ENCODE results near the gene ACTR10. TPM values are rescaled to one million over a fixed set of nuclear protein-coding genes. Genes with fewer than 3 reads are reported as not detected.
A peak's percentile ranks its signal among the peaks of the same experiment; 100 is the strongest.

Gene ACTR10
- total and polyA plus RNA-seq, 2 of the 8 experiments (the other 6 are each of a cell fraction or from before 2014, with no cell fraction given), result 15.4 to 34.6 TPM

GRCh38 chr14:58199726-58200479 lies at the start of gene ACTR10 (continued):
- TF ChIP-seq HDAC2 (IDR thresholded peaks at IDR 0.05; ENCODE audit: borderline replicate concordance in 1 of 2, low read depth in 2 of 2, low read length in 2 of 2), result 0 out of 4 replicates have a peak, but pooled peaks of 1 of the 2 experiments have one; percentile 69
- no peak for TF ChIP-seq SAP30 (IDR thresholded peaks at IDR 0.05; ENCODE audit: insufficient read depth, insufficient replicate concordance, low read length)
- no peak for TF ChIP-seq CBX5 (IDR thresholded peaks at IDR 0.05; ENCODE audit: low read depth, low read length)
- peak; percentile 27 for TF ChIP-seq KDM4A (IDR thresholded peaks at IDR 0.05; ENCODE audit: low read depth, low read length, severe bottlenecking)
- no peak for TF ChIP-seq CHD1 (IDR thresholded peaks at IDR 0.05; ENCODE audit: low read depth, low read length)
- TF ChIP-seq CREB1 (IDR thresholded peaks at IDR 0.05), result peak; percentile 35; the same call in 1 of the 2 replicates
- TF ChIP-seq TBP (IDR thresholded peaks at IDR 0.05; ENCODE audit: low read depth, low read length), result peak; percentile 67; the same call in 1 of the 2 replicates
- TF ChIP-seq SIRT6 (IDR thresholded peaks at IDR 0.05; ENCODE audit: low read length), result no peak
- TF ChIP-seq CBX8 (IDR thresholded peaks at IDR 0.05; ENCODE audit: borderline replicate concordance, low read depth, low read length), result no peak
- peak; percentile 88 for TF ChIP-seq TAF1 (IDR thresholded peaks at IDR 0.05; ENCODE audit: low read depth, low read length)
- TF ChIP-seq MAX (IDR thresholded peaks at IDR 0.05), result peak; percentile 2; the same call in 1 of the 2 replicates
- no peak for TF ChIP-seq BCL11A (IDR thresholded peaks at IDR 0.05; ENCODE audit: low read depth in 2 of 2, low read length in 2 of 2)
- peak; percentile 42 to 71 for TF ChIP-seq POLR2A (IDR thresholded peaks at IDR 0.05; ENCODE audit: control extremely low read depth in 1 of 2, low read depth in 2 of 2, low read length in 2 of 2)
- TF ChIP-seq CEBPB (IDR thresholded peaks at IDR 0.05; ENCODE audit: low read depth, low read length), result no peak
- TF ChIP-seq HDAC6 (IDR thresholded peaks at IDR 0.05; ENCODE audit: low read depth, low read length), result no peak
- 0 out of 2 replicates have a peak, but pooled peaks have one; percentile 4 for TF ChIP-seq TCF12 (IDR thresholded peaks at IDR 0.05; ENCODE audit: low read depth, low read length)
- no peak for TF ChIP-seq E2F6 (IDR thresholded peaks at IDR 0.05)
- peak; percentile 86 for TF ChIP-seq PHF8 (conservative IDR thresholded peaks at IDR 0.05; ENCODE audit: low read depth, low read length)
- no peak for TF ChIP-seq RNF2 (IDR thresholded peaks at IDR 0.05; ENCODE audit: borderline replicate concordance, low read depth, low read length, missing control alignments, poor library complexity, severe bottlenecking)
- TF ChIP-seq YY1 (IDR thresholded peaks at IDR 0.05; ENCODE audit: low read depth, low read length), result peak; percentile 16; the same call in 1 of the 2 replicates
- no peak for TF ChIP-seq FOSL1 (IDR thresholded peaks at IDR 0.05; ENCODE audit: insufficient read depth, low read depth, low read length)
- TF ChIP-seq RBBP5 (IDR thresholded peaks at IDR 0.05; ENCODE audit: borderline replicate concordance, low read depth, low read length), result peak; percentile 94
- no peak for TF ChIP-seq JUND (IDR thresholded peaks at IDR 0.05; ENCODE audit: low read length)
- no peak for TF ChIP-seq BRCA1 (IDR thresholded peaks at IDR 0.05; ENCODE audit: low read depth, low read length)
